HepG2 (cell line): ENCODE measurements around the gene VCPKMT. TPM values are rescaled to one million over a fixed set of nuclear protein-coding genes. Genes with fewer than 3 reads are reported as not detected.

Experiments
- ATAC-seq: fragments of 200-7000 bp; cut with Tn5 transposase; 3 replicates; pipeline ENCODE4 v1.9.1; 2020; ENCODE audit warnings: mild to moderate bottlenecking, moderate library complexity
- BruUV-seq: library from RNA; stranded (reverse); fragments of 400-500 nt; replicated peaks from 2 replicates; lab custom pipeline; 2021; lab: Mats Ljungman, UMichigan
- CTCF ChIA-PET: fragments of 300-600 bp; formaldehyde crosslinking; extraction: SDS; loops from one replicate; lab custom pipeline; 2021; ENCODE audit warnings: low total read pairs, inconsistent platforms, low intra/inter-chr PET ratio; lab: Yijun Ruan, JAX
- POLR2A ChIA-PET: fragments of 350-600 bp; sonication (Branson Sonifier 250); formaldehyde crosslinking; loops from one replicate; lab custom pipeline; 2020; ENCODE audit warnings: antibody characterized with exemption, inconsistent platforms; lab: Yijun Ruan, JAX
- DNase-seq: peaks from one replicate; pipeline ENCODE4 v3.0.0-alpha.2; 2015; ENCODE audit warnings: low spot score
- FAIRE-seq: peaks from 3 replicates; lab custom pipeline; 2011; peaks lifted over from hg19 to GRCh38; lab: Jason Lieb, UNC
- H2AFZ ChIP-seq: one replicate; pipeline ENCODE4 v1.6.1; 2011; ENCODE audit warnings: low read length, inconsistent platforms
- H3K27ac ChIP-seq: fragments of 300-600 bp; 3 replicates; pipeline ENCODE4 v1.8.0; 2011; ENCODE audit warnings: mixed run types, mild to moderate bottlenecking, mixed read lengths, low read length, inconsistent platforms; ENCODE audit not compliant: insufficient read depth; ENCODE audit errors: extremely low read length
- H3K27me3 ChIP-seq, 2 experiments: fragments of 200-600 bp in 1 of 2; 2 replicates in 1 of 2; 3 replicates in 1 of 2; pipeline versions ENCODE4 v1.6.0 to v1.8.0; 2011; ENCODE audit warnings: low read length in 2 of 2, mild to moderate bottlenecking in 2 of 2, moderate library complexity in 2 of 2, inconsistent platforms in 1 of 2; ENCODE audit not compliant: insufficient read depth in 2 of 2, control insufficient read depth in 1 of 2
- H3K36me3 ChIP-seq, 2 experiments: fragments of 200-600 bp in 1 of 2; replicated peaks in 1 of 2; 2 replicates in 1 of 2; 3 replicates in 1 of 2; pipeline versions ENCODE4 v1.5.1 to v1.8.0; 2011; ENCODE audit warnings: low read length in 2 of 2, inconsistent platforms in 1 of 2; ENCODE audit not compliant: insufficient read depth in 2 of 2, control insufficient read depth in 1 of 2
- H3K4me1 ChIP-seq: 2 replicates; pipeline ENCODE4 v1.5.1; 2012; ENCODE audit warnings: low read length, inconsistent platforms; ENCODE audit not compliant: insufficient read depth
- H3K4me2 ChIP-seq: 2 replicates; pipeline ENCODE4 v1.6.0; 2011; ENCODE audit warnings: low read depth, low read length, inconsistent platforms
- H3K4me3 ChIP-seq, 3 experiments: fragments of 200-600 bp in 1 of 3; sonication (generic), shearing (Covaris generic) in 1 of 3; replicated peaks in 1 of 3; 2 replicates each; pipeline ENCODE4 v1.5.1; 2011 to 2016; ENCODE audit warnings: low read length in 3 of 3, inconsistent platforms in 2 of 3, low read depth in 2 of 3, mild to moderate bottlenecking in 2 of 3, control low read depth in 1 of 3, mixed read lengths in 1 of 3; ENCODE audit not compliant: insufficient read depth in 1 of 3
- H3K79me2 ChIP-seq: one replicate; pipeline ENCODE4 v1.6.1; 2011; ENCODE audit warnings: low read length, inconsistent platforms; ENCODE audit not compliant: insufficient read depth
- H3K9ac ChIP-seq: 2 replicates; pipeline ENCODE4 v1.6.0; 2011; ENCODE audit warnings: mild to moderate bottlenecking, low read depth, low read length, inconsistent platforms; ENCODE audit not compliant: insufficient read depth
- H3K9me3 ChIP-seq: 2 replicates; pipeline ENCODE4 v1.5.1; 2012; ENCODE audit warnings: mild to moderate bottlenecking, low read length
- H4K20me1 ChIP-seq: 2 replicates; pipeline ENCODE4 v1.6.0; 2011; ENCODE audit warnings: inconsistent platforms, mild to moderate bottlenecking, low read length, moderate library complexity; ENCODE audit not compliant: insufficient read depth
- ESRRA ChIP-seq: sonication (generic); formaldehyde crosslinking; IDR thresholded peaks from 2 replicates; pipeline ENCODE4 v1.5.1; 2020; ENCODE audit warnings: mild to moderate bottlenecking, low read depth, missing genetic modification reagents
- HCFC1 ChIP-seq: fragments of 150-350 bp; IDR thresholded peaks from 2 replicates; pipeline ENCODE4 v1.6.1; 2014; ENCODE audit warnings: low read depth, low read length
- JARID2 ChIP-seq: sonication (generic); formaldehyde crosslinking; IDR thresholded peaks from 2 replicates; pipeline ENCODE4 v1.8.1; 2023; ENCODE audit warnings: missing genetic modification reagents, inconsistent platforms; ENCODE audit not compliant: insufficient replicate concordance
- KAT2B ChIP-seq: fragments of 150-350 bp; IDR thresholded peaks from 2 replicates; pipeline ENCODE4 v1.6.1; 2014; ENCODE audit warnings: low read depth, low read length, borderline replicate concordance
- MED8 ChIP-seq: sonication (generic); formaldehyde crosslinking; IDR thresholded peaks from 2 replicates; pipeline ENCODE4 v1.8.1; 2023; ENCODE audit warnings: mild to moderate bottlenecking, missing genetic modification reagents; ENCODE audit not compliant: insufficient replicate concordance
- RELA ChIP-seq: sonication (generic); formaldehyde crosslinking; IDR thresholded peaks from 2 replicates; pipeline ENCODE4 v1.4.0; 2020; ENCODE audit warnings: missing genetic modification reagents
- ZFX ChIP-seq: sonication (generic); formaldehyde crosslinking; IDR thresholded peaks from 2 replicates; pipeline ENCODE4 v1.4.0; 2020; ENCODE audit warnings: mild to moderate bottlenecking, low read depth, missing genetic modification reagents, moderate library complexity
- ZNF160 ChIP-seq: sonication (generic); formaldehyde crosslinking; IDR thresholded peaks from 2 replicates; pipeline ENCODE4 v1.8.0; 2022; ENCODE audit warnings: mild to moderate bottlenecking, inconsistent platforms, missing genetic modification reagents
- ZNF382 ChIP-seq: sonication (generic); formaldehyde crosslinking; IDR thresholded peaks from 2 replicates; pipeline ENCODE4 v1.5.0; 2020; ENCODE audit warnings: missing genetic modification reagents, mild to moderate bottlenecking, borderline replicate concordance
- ZNF451 ChIP-seq: sonication (generic); formaldehyde crosslinking; IDR thresholded peaks from 2 replicates; pipeline ENCODE4 v1.5.0; 2020; ENCODE audit warnings: mild to moderate bottlenecking, missing genetic modification reagents
- ZNF605 ChIP-seq: sonication (generic); formaldehyde crosslinking; IDR thresholded peaks from 2 replicates; pipeline ENCODE4 v1.8.0; 2022; ENCODE audit warnings: mild to moderate bottlenecking, missing genetic modification reagents
- WGBS: methylation state at CpG from one replicate; pipeline ENCODE4 v1.1.6; 2017; ENCODE audit warnings: low lambda C conversion rate; 5-methylcytosine and 5-hydroxymethylcytosine counted together
- in situ Hi-C: cut with HindIII; loops from 2 replicates; pipeline ENCODE4 v1.10.0; 2017; ENCODE audit warnings: low pct_unique_long_range_greater_than_20kb; ENCODE audit not compliant: extremely low pct_ligation_motif_present
- intact Hi-C: fragments of 100-400 bp; cut with micrococcal nuclease; formaldehyde crosslinking; loops from one replicate; pipeline ENCODE4 v1.10.0; 2022; ENCODE audit not compliant: unreplicated experiment
- polyA plus RNA-seq, 8 experiments: library from polyadenylated mRNA; depleted of rRNA in 3 of 8; stranded (reverse) in 7 of 8; unstranded in 1 of 8; fragments of >200 nt; fragmentation: Illumina TruSeq in 4 of 8; extraction: Trizol in 4 of 8; gene quantifications; 2 replicates each; pipeline versions ENCODE4 v1.2.1 to v1.2.3, GENCODE V29; 2011 to 2016; ENCODE audit warnings: low read depth in 4 of 8, missing spikeins in 1 of 8, mixed read lengths in 1 of 8; ENCODE audit not compliant: insufficient read depth in 1 of 8
- total RNA-seq, 5 experiments: library from RNA; depleted of rRNA; stranded (reverse); fragments of >200 nt; fragmentation: Illumina TruSeq; extraction: Trizol; gene quantifications; 2 replicates each; pipeline ENCODE4 v1.2.3, GENCODE V29; 2016; ENCODE audit warnings: low read depth in 1 of 5
- TF ChIP-seq, protein P1 (sequence below): sonication (generic); formaldehyde crosslinking; IDR thresholded peaks from 2 replicates; pipeline ENCODE4 v1.8.0; 2022; ENCODE audit warnings: mild to moderate bottlenecking, missing genetic modification reagents, moderate library complexity
- TF ChIP-seq, protein P2 (sequence below): sonication (generic); formaldehyde crosslinking; IDR thresholded peaks from 2 replicates; pipeline ENCODE4 v1.8.0; 2022; ENCODE audit warnings: mild to moderate bottlenecking, missing genetic modification reagents
- TF ChIP-seq, protein P3 (sequence below), 2 experiments: sonication (generic) in 1 of 2; formaldehyde crosslinking in 1 of 2; IDR thresholded peaks; 2 replicates each; pipeline versions ENCODE4 v1.4.0 to v1.6.1; 2016 to 2020; ENCODE audit warnings: borderline replicate concordance in 1 of 2, low read depth in 1 of 2, mild to moderate bottlenecking in 1 of 2, missing genetic modification reagents in 1 of 2

Gene VCPKMT
- total and polyA plus RNA-seq, 2 of the 13 experiments (the other 11 are each of a cell fraction or from before 2014, with no cell fraction given): 3.9 to 5.4 TPM

DNA sequence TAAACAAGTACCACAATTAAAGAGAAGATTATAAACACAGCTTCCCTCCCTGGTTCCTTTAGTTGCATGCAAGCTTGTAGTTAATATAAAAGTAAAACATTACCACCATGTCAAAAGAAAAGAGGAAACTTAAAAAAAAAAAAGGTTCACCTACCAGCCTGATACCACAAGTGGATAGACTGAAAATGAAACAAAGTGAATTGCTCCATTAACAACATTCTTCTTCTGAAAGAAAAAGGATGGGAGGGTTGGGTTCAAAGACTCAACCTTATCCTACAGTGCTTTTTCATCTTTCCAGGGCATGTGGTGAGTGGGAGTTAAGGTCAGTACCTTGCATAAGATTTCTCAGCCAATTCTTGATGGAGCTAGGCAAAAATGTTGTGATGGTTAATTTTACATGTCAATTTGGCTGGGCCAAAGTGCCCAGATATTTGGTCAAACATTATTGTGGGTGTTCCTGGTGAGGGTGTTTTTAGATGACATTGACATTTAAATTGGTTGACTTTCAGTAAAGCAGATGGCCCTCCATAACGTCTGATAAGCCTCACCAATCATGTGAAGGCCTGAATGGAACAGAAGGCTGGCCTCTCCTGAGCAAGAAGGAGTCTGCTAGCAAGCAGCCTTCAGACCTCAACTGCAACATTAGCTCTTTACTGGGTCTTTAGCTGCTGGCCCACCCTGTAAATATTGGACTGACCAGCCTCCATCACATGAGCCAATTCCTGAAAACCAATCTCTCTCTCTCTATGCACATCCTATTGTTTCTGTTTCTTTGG, 28.8 kb downstream of the VCPKMT start:
- WGBS: 40% methylated on average over 1 of the region's 1 CpG
- Histone ChIP-seq H4K20me1 (no peaks in the 10 kb centered on the region), H3K27me3 (peaks cover 3% of the 10 kb centered on the region in 2 experiments; a peak in 1 of 5 replicates), H3K9ac (no peak overlapping the region), H3K4me3 (no peak overlapping the region), H2AFZ (no peak overlapping the region), H3K36me3 (no peaks in the 10 kb centered on the region), H3K9me3 (no peaks in the 10 kb centered on the region), H3K4me2 (no peak overlapping the region), H3K4me1 (peaks cover 6% of the 10 kb centered on the region; the same call in 1 of the 2 replicates), H3K27ac (no peak overlapping the region), H3K79me2 (no peaks in the 10 kb centered on the region)
- POLR2A ChIA-PET: no interaction called here
- TF ChIP-seq JARID2 (CRISPR knock-in tag) (no peak), ESRRA (no peak), HCFC1 (no peak), MED8 (CRISPR knock-in tag) (no peak), ZNF160 (no peak), KAT2B (no peak), RELA (CRISPR knock-in tag) (no peak), ZNF605 (no peak), ZNF451 (CRISPR knock-in tag) (no peak), ZFX (CRISPR knock-in tag) (no peak), ZNF382 (no peak)
- TF ChIP-seq, protein P1, sequence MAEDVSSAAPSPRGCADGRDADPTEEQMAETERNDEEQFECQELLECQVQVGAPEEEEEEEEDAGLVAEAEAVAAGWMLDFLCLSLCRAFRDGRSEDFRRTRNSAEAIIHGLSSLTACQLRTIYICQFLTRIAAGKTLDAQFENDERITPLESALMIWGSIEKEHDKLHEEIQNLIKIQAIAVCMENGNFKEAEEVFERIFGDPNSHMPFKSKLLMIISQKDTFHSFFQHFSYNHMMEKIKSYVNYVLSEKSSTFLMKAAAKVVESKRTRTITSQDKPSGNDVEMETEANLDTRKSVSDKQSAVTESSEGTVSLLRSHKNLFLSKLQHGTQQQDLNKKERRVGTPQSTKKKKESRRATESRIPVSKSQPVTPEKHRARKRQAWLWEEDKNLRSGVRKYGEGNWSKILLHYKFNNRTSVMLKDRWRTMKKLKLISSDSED: no peak
- TF ChIP-seq, protein P2, sequence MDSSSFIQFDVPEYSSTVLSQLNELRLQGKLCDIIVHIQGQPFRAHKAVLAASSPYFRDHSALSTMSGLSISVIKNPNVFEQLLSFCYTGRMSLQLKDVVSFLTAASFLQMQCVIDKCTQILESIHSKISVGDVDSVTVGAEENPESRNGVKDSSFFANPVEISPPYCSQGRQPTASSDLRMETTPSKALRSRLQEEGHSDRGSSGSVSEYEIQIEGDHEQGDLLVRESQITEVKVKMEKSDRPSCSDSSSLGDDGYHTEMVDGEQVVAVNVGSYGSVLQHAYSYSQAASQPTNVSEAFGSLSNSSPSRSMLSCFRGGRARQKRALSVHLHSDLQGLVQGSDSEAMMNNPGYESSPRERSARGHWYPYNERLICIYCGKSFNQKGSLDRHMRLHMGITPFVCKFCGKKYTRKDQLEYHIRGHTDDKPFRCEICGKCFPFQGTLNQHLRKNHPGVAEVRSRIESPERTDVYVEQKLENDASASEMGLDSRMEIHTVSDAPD (CRISPR knock-in tag): no peak
- TF ChIP-seq, protein P3, sequence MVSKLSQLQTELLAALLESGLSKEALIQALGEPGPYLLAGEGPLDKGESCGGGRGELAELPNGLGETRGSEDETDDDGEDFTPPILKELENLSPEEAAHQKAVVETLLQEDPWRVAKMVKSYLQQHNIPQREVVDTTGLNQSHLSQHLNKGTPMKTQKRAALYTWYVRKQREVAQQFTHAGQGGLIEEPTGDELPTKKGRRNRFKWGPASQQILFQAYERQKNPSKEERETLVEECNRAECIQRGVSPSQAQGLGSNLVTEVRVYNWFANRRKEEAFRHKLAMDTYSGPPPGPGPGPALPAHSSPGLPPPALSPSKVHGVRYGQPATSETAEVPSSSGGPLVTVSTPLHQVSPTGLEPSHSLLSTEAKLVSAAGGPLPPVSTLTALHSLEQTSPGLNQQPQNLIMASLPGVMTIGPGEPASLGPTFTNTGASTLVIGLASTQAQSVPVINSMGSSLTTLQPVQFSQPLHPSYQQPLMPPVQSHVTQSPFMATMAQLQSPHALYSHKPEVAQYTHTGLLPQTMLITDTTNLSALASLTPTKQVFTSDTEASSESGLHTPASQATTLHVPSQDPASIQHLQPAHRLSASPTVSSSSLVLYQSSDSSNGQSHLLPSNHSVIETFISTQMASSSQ (IDR thresholded peaks at IDR 0.05; ENCODE audit: low read depth): no peak
- TF ChIP-seq, protein P3 (CRISPR knock-in tag; IDR thresholded peaks at IDR 0.05; ENCODE audit: borderline replicate concordance): no peak
- BruUV-seq: no TSS peak
- ATAC-seq: no peak
- CTCF ChIA-PET: no interaction called here
- intact Hi-C loops: no loop called here
- no peak for DNase-seq
- in situ Hi-C loops: no loop called here
- FAIRE-seq: no peak
